ENCODE measurements around the gene ZNF358.

The ZNF358 gene

DNA sequence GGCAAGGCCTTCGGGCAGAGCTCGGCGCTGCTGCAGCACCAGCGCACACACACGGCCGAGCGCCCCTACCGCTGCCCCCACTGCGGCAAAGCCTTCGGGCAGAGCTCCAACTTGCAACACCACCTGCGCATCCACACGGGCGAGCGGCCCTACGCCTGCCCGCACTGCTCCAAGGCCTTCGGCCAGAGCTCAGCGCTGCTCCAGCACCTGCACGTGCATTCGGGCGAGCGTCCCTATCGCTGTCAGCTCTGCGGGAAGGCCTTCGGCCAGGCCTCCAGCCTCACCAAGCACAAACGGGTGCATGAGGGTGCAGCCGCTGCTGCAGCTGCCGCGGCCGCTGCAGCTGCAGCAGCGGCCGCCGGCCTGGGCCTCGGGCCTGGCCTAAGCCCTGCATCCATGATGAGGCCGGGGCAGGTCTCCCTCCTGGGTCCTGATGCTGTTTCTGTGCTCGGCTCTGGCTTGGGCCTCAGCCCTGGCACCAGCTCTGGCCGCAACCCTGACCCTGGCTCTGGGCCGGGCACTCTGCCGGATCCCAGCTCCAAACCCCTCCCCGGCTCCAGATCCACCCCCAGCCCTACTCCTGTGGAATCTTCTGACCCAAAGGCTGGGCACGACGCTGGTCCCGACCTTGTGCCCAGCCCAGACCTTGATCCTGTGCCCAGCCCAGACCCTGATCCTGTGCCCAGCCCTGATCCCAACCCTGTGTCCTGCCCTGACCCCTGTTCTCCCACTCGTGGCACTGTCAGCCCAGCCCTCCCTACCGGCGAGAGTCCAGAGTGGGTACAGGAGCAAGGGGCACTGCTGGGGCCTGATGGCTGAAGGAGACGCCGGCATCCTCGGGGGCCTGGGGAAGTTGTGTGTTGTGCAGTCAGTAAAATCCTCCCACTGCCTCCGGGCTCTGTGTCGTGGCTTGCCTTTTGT, 4.5 kb downstream of the ZNF358 start:
- no peak overlapping the region for H3K27ac Mint-ChIP-seq
- H3K27me3 Mint-ChIP-seq, result peaks cover 27% of the 10 kb centered on the region
- H3K4me1 Mint-ChIP-seq, result peaks cover 29% of the 10 kb centered on the region
- CTCF ChIA-PET, result no interaction called here
- H3K4me3 Mint-ChIP-seq, result no peak overlapping the region
- no peaks in the 10 kb centered on the region for H3K36me3 Mint-ChIP-seq
- H3K9me3 Mint-ChIP-seq, result no peaks in the 10 kb centered on the region
- no peak for DNase-seq

GRCh38 chr19:7521551-7522071, 5.7 kb downstream of the ZNF358 start:
- Mint-ChIP-seq H3K9me3 (no peaks in the 10 kb centered on the region), H3K4me3 (peak overlapping the region; percentile 76), H3K4me1 (peaks cover 23% of the 10 kb centered on the region), H3K27ac (no peak overlapping the region), H3K27me3 (peaks cover 19% of the 10 kb centered on the region), H3K36me3 (no peaks in the 10 kb centered on the region)
- CTCF ChIA-PET, result interaction anchor here (1.1 to 1.4 kb wide), 3 partner anchors 27 to 348 kb away, joined by 3 read pairs; no protein-coding TSS in a partner anchor
- DNase-seq, result no peak

DNA sequence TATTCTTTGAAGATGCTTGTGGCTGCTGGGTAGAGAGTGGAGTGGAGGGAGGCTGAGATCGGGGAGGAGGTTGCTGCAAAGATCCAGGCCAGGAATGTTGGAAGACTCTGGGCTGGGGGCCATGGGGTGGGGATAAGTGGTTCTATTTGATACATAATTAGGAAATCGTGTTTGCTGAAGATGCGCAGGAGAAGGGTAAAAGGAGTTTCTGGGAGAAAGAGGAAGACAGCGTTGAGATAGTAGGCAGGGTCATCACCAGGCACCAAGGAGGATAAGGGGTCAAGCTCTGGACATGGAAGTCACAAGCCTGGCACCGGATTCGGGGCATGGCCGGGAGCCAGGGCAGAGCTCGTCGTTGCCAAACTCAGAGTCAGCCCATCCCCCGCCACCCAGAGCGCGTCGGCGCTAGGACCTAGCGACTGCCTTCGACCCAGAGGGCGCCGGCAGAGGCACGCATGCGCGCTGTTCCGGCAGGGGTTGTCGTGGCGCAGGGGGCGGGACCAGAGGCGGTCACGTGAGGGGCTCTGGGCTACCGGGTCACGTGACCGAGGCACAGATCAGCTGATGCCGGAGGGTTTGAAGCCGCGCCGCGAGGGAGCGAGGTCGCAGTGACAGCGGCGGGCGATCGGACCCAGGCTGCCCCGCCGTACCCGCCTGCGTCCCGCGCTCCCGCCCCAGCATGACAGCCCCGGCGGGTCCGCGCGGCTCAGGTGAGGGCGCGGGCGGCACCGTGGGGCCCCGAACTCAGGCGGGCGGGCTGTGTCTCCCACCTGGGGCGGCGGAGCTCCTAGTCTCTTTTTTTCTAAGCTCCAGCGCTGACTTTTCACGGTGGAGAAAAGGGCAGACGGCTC, 6.4 kb downstream of the ZNF358 start, which contains the start of gene MCOLN1:
Gene MCOLN1 (plus strand): TSS at position 553 of the 851 bp plus-strand sequence. CDS start 127 bp downstream, at position 680.
- Mint-ChIP-seq H3K4me1 (peaks cover 18% of the 10 kb centered on the region), H3K9me3 (no peaks in the 10 kb centered on the region), H3K27ac (peak within 1 kb of the TSS; percentile 82), H3K36me3 (no peaks in the 10 kb centered on the region), H3K4me3 (peak within 1 kb of the TSS; percentile 76), H3K27me3 (peaks cover 12% of the 10 kb centered on the region)
- CTCF ChIA-PET, result interaction anchor here (1.1 to 1.4 kb wide), 3 partner anchors 28 to 347 kb away, joined by 3 read pairs; no protein-coding TSS in a partner anchor
- DNase-seq, result peak; percentile 99

DNA sequence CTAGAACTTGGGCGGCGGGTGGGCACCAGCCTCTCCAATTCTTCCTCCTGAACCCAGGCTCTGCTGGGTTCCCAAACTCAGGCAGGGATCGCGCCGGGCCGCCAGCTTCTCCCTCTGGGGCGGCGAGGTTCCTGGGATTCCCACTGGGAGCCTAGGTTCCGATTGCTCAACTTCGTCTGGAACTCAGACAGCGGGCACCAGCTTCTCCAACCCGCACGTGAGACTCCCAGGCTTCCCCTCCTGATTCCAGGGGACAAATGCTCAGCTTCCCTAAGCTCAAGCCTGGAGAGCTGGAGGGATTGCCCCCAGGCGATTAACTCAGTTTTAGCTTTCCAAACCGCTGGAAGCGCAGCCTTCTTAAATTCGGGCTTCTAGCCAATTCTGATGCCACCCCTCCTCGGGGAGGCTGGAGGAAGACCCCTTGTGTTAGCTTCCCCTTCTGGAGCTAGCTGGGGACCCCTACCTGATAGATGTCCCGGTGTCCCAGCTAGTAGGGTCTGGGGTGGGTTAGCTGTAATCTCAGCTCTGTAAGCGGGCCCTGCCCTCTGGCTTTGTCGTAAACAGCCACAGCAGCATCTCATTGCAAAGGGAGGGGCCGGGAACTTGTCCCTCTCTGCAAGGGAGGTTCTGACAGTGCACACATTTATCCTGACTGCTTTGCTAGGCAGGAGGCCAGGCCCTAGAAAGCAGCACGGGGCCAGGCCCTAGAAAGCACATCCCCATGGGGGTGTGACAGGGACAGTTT, 7.2 kb downstream of the ZNF358 start:
- Mint-ChIP-seq H3K27ac (no peak overlapping the region), H3K27me3 (peaks cover 4% of the 10 kb centered on the region), H3K4me1 (peaks cover 18% of the 10 kb centered on the region), H3K9me3 (no peaks in the 10 kb centered on the region), H3K36me3 (no peaks in the 10 kb centered on the region), H3K4me3 (peak overlapping the region; percentile 69)
- CTCF ChIA-PET, result interaction anchor here (0.6 to 1.4 kb wide), 4 partner anchors 12 to 197 kb away, joined by 3 read pairs; partner anchors contain the start of gene PNPLA6
- DNase-seq, result no peak

DNA sequence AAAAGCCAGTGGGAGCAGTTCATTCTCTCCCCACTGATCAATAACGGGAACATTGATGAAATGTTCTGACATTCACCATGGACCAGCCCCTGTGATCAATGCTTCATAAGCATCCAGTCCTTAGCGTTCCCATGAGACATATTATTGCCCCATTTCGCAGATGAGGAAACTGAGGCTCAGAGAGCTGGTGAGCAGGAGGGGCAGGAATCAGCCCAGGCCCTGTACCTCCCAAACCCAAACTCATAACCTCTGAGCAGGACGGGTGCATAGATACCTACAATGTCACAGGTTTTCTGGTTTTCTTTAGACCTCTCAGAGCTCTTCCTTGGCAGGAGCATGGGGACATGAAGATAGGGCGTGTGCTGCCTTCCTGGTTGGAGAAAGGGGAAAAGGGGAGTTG, 8.6 kb downstream of the ZNF358 start:
- Mint-ChIP-seq H3K36me3 (no peaks in the 10 kb centered on the region), H3K4me3 (no peak overlapping the region), H3K9me3 (no peaks in the 10 kb centered on the region), H3K27ac (no peak overlapping the region), H3K27me3 (no peaks in the 10 kb centered on the region), H3K4me1 (peaks cover 18% of the 10 kb centered on the region)
- CTCF ChIA-PET, result no interaction called here
- no peak for DNase-seq

DNA sequence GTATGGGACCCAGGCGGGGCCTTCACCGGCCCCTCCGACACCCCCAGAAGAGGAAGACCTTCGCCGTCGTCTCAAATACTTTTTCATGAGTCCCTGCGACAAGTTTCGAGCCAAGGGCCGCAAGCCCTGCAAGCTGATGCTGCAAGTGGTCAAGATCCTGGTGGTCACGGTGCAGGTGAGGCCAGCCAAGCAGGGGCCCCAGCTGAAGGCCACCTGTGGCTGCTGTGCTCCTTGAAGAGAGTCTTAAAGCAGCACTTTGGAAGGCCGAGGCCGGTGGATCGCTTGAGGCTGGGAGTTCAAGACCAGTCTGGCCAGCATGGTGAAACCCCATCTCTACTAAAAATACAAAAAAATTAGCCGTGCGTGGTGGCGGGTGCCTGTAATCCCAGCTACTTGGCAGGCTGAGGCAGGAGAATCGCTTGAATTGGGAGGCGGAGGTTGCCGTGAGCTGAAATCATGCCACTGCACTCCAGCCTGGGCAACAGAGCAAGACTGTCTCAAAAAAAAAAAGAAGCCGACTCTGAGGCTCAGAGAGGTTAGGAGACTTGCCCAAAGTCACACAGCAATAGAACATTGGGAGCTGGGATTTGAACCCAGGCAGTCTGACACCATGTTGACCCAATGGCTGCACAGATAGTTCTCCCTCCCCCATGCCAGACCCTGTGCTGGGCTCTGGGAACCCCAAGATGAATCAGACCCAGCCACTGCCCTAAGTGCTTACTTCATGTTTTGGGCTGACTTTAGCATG, 9.3 kb downstream of the ZNF358 start:
- Mint-ChIP-seq H3K4me1 (peaks cover 18% of the 10 kb centered on the region), H3K36me3 (no peaks in the 10 kb centered on the region), H3K27ac (no peak overlapping the region), H3K27me3 (no peaks in the 10 kb centered on the region), H3K4me3 (no peak overlapping the region), H3K9me3 (no peaks in the 10 kb centered on the region)
- CTCF ChIA-PET, result no interaction called here
- no peak for DNase-seq

DNA sequence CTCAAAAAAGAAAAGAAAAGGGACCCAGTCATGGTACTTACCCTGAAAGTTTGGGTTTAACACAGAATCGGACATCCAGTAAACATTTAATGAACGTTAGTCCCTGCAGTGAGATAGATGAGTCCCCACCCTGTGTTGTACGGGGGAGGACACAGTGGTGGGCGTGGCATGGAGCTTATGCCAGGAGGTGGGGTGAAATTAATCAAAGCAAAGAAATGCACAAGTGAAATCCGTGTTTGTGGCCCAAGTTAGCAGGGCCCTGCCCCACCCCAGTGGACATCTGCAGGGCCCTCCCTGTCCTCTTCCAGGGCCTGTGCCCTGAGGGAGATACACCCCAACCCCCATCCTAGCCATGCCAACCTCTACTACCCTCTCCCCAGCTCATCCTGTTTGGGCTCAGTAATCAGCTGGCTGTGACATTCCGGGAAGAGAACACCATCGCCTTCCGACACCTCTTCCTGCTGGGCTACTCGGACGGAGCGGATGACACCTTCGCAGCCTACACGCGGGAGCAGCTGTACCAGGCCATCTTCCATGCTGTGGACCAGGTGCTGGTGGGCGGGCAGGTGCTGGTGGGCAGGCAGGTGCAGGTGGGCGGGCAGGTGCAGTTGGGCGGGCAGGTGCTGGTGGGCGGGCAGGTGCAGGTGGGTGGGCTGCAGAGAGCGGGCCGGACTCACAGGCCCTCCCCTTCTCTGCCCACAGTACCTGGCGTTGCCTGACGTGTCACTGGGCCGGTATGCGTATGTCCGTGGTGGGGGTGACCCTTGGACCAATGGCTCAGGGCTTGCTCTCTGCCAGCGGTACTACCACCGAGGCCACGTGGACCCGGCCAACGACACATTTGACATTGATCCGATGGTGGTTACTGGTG, 10.4 kb downstream of the ZNF358 start:
- Mint-ChIP-seq H3K9me3 (no peaks in the 10 kb centered on the region), H3K36me3 (no peaks in the 10 kb centered on the region)
- CTCF ChIA-PET, result no interaction called here

GRCh38 chr19:7527516-7528191, 11.8 kb downstream of the ZNF358 start:
- H3K4me3 Mint-ChIP-seq, result no peak overlapping the region
- H3K4me1 Mint-ChIP-seq, result peaks cover 5% of the 10 kb centered on the region
- H3K9me3 Mint-ChIP-seq, result no peaks in the 10 kb centered on the region
- no peak for DNase-seq
- H3K27me3 Mint-ChIP-seq, result no peaks in the 10 kb centered on the region
- CTCF ChIA-PET, result no interaction called here
- H3K36me3 Mint-ChIP-seq, result peaks cover 2% of the 10 kb centered on the region
- no peak overlapping the region for H3K27ac Mint-ChIP-seq

More for the DNA sequence above, 10.4 kb downstream of the ZNF358 start:
- Mint-ChIP-seq H3K4me1 (peaks cover 16% of the 10 kb centered on the region), H3K4me3 (no peak overlapping the region), H3K27me3 (no peaks in the 10 kb centered on the region), H3K27ac (no peak overlapping the region)
- no peak for DNase-seq

DNA sequence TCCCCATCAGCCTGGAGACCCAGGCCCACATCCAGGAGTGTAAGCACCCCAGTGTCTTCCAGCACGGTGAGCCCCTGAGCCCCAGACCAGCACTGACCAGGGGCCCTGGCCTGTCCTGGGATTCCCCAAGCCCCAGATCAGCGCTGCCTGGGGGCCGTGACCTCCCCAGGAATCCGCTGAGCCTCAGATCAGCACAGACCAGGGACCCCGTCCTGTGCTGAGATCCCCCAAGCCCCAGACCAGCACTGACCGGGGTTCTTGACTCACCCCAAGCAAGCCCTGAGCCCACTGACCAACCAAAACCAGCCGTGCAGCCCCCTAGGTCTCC, 12.3 kb downstream of the ZNF358 start:
- peaks cover 2% of the 10 kb centered on the region for H3K36me3 Mint-ChIP-seq
- no peak for DNase-seq
- no peaks in the 10 kb centered on the region for H3K9me3 Mint-ChIP-seq
- H3K4me3 Mint-ChIP-seq, result no peak overlapping the region
- CTCF ChIA-PET, result no interaction called here
- peaks cover 9% of the 10 kb centered on the region for H3K4me1 Mint-ChIP-seq
- H3K27me3 Mint-ChIP-seq, result no peaks in the 10 kb centered on the region
- H3K27ac Mint-ChIP-seq, result no peak overlapping the region

- peaks cover 5% of the 10 kb centered on the region for H3K4me1 Mint-ChIP-seq
- H3K27me3 Mint-ChIP-seq, result no peaks in the 10 kb centered on the region
- H3K9me3 Mint-ChIP-seq, result no peaks in the 10 kb centered on the region
- DNase-seq, result no peak
- CTCF ChIA-PET, result no interaction called here
- H3K4me3 Mint-ChIP-seq, result no peak overlapping the region
- peaks cover 2% of the 10 kb centered on the region for H3K36me3 Mint-ChIP-seq
- H3K27ac Mint-ChIP-seq, result no peak overlapping the region
Observed at GRCh38 chr19:7528522-7529245, 12.8 kb downstream of the ZNF358 start.

GRCh38 chr19:7529246-7529600, 13.3 kb downstream of the ZNF358 start:
- Mint-ChIP-seq H3K27me3 (no peaks in the 10 kb centered on the region), H3K36me3 (peaks cover 2% of the 10 kb centered on the region), H3K4me1 (peaks cover 5% of the 10 kb centered on the region), H3K27ac (no peak overlapping the region), H3K9me3 (no peaks in the 10 kb centered on the region), H3K4me3 (no peak overlapping the region)
- CTCF ChIA-PET, result no interaction called here
- DNase-seq, result no peak

Data from activated naive CD4-positive, alpha-beta T cell treated with anti-CD3 and anti-CD28 coated beads, Interleukin-2, amount 10 ng/mL, durations not matched to agents 7 days and 5 days (primary cell).